ENCODE measurements around the gene DTNBP1. TPM values are rescaled to one million over a fixed set of nuclear protein-coding genes. Genes with fewer than 3 reads are reported as not detected.

Gene DTNBP1
- total RNA-seq, 1 experiment from 2014 or later, result 20.7 TPM

DNA sequence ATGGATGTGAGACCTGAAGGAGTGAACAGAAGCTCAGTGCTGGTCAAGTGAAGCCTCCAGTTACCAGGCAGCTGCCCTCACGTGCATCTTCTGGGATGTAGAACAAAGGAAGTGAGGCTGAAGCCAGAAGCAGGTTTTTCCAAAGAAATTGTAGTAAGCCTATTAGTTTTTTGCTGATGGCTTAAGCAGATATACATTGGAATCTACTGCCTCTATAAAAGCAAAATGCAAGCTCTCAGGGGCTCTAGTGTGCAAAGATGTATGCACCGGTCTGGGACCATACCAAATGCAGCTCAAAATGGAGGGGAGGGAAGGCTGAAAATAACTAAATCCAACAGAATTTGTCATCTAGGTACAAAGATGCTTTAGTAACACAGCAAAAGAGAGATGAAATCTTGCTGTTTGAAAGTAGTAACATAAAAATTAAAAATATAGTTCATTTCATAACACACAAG is 77.0 kb downstream of the DTNBP1 start:
- Mint-ChIP-seq H3K9me3 (ENCODE audit: unreplicated experiment) (no peaks in the 10 kb centered on the region), H3K36me3 (ENCODE audit: insufficient read depth, unreplicated experiment) (no peaks in the 10 kb centered on the region), H3K4me1 (ENCODE audit: low read depth, unreplicated experiment) (no peaks in the 10 kb centered on the region), H3K27ac (ENCODE audit: unreplicated experiment) (no peak overlapping the region), H3K27me3 (ENCODE audit: insufficient read depth, unreplicated experiment) (no peaks in the 10 kb centered on the region), H3K4me3 (ENCODE audit: unreplicated experiment) (no peak overlapping the region)
- ChIA-PET POLR2A (no interaction called here), CTCF (no interaction called here)
- DNase-seq, result no peak
- BruUV-seq (replicated peaks), result no TSS peak
- Histone ChIP-seq H3K36me3 (ENCODE audit: control insufficient read depth, insufficient read depth, low read length) (no peaks in the 10 kb centered on the region), H3K4me3 (ENCODE audit: low read depth, low read length) (no peak overlapping the region), H3K9me3 (no peaks in the 10 kb centered on the region), H3K4me1 (no peaks in the 10 kb centered on the region), H3K27me3 (replicated peaks; ENCODE audit: control insufficient read depth, insufficient read depth, low read length) (no peaks in the 10 kb centered on the region)
- TF ChIP-seq, protein P1, sequence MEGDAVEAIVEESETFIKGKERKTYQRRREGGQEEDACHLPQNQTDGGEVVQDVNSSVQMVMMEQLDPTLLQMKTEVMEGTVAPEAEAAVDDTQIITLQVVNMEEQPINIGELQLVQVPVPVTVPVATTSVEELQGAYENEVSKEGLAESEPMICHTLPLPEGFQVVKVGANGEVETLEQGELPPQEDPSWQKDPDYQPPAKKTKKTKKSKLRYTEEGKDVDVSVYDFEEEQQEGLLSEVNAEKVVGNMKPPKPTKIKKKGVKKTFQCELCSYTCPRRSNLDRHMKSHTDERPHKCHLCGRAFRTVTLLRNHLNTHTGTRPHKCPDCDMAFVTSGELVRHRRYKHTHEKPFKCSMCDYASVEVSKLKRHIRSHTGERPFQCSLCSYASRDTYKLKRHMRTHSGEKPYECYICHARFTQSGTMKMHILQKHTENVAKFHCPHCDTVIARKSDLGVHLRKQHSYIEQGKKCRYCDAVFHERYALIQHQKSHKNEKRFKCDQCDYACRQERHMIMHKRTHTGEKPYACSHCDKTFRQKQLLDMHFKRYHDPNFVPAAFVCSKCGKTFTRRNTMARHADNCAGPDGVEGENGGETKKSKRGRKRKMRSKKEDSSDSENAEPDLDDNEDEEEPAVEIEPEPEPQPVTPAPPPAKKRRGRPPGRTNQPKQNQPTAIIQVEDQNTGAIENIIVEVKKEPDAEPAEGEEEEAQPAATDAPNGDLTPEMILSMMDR (IDR thresholded peaks at IDR 0.05; ENCODE audit: insufficient read depth in 1 of 2, low read depth in 1 of 2, low read length in 1 of 2, severe bottlenecking in 1 of 2, unreplicated experiment in 1 of 2), result no peak
- intact Hi-C loops (cut with micrococcal nuclease; ENCODE audit: unreplicated experiment), result no loop called here

DNA sequence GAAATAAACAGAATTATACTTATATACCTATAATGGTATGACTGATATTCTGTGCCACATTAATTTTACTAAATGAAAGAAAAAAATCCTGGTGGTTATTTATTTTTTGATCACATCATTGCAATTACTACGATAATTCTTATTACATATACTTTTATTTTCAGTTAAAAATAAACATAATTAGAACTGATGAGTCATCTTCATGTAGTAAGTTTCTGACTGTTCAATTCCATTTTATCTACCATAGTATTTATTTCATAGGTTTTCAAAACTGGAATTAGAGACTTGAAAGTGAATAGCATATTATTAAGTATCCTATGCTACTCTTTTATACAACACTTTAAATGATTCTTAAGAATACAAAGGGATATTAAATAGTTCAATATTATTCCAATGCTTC is 80.3 kb downstream of the DTNBP1 start:
- Mint-ChIP-seq H3K27me3 (ENCODE audit: insufficient read depth, unreplicated experiment) (no peaks in the 10 kb centered on the region), H3K4me1 (ENCODE audit: low read depth, unreplicated experiment) (peaks cover 11% of the 10 kb centered on the region), H3K27ac (ENCODE audit: unreplicated experiment) (no peak overlapping the region), H3K36me3 (ENCODE audit: insufficient read depth, unreplicated experiment) (no peaks in the 10 kb centered on the region), H3K4me3 (ENCODE audit: unreplicated experiment) (no peak overlapping the region), H3K9me3 (ENCODE audit: unreplicated experiment) (no peaks in the 10 kb centered on the region)
- H3K27me3 ChIP-seq (replicated peaks; ENCODE audit: control insufficient read depth, insufficient read depth, low read length), result no peaks in the 10 kb centered on the region
- DNase-seq, result no peak
- no TSS peak for BruUV-seq (replicated peaks)
- H3K4me1 ChIP-seq, result no peaks in the 10 kb centered on the region
- ChIA-PET POLR2A (no interaction called here), CTCF (no interaction called here)
- TF ChIP-seq, protein P1 (IDR thresholded peaks at IDR 0.05; ENCODE audit: insufficient read depth in 1 of 2, low read depth in 1 of 2, low read length in 1 of 2, severe bottlenecking in 1 of 2, unreplicated experiment in 1 of 2), result no peak
- intact Hi-C loops (cut with micrococcal nuclease; ENCODE audit: unreplicated experiment), result no loop called here
- no peaks in the 10 kb centered on the region for H3K36me3 ChIP-seq (ENCODE audit: control insufficient read depth, insufficient read depth, low read length)
- no peaks in the 10 kb centered on the region for H3K9me3 ChIP-seq
- H3K4me3 ChIP-seq (ENCODE audit: low read depth, low read length), result no peak overlapping the region

DNA sequence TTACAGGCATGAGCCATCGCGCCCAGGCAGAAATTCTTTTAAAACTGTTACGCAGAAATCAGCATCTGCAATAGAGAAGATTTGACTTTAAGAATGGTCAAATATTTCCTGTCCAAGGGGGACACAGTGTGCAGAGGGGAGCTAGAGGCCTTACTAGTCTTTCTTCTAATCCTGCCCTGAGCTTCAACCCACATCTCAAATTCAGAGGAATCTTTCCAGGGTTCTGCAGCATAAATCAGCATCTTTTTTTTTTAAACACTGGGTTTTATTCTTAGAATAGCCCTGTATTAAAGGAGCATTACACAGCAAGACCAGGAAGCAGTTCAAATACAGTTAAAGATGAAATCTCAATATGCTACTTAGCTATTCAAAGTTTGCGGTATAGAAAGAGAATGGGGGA is 81.1 kb downstream of the DTNBP1 start:
- H3K4me1 ChIP-seq, result no peaks in the 10 kb centered on the region
- H3K9me3 ChIP-seq, result no peaks in the 10 kb centered on the region
- no peak for DNase-seq
- intact Hi-C loops (cut with micrococcal nuclease; ENCODE audit: unreplicated experiment), result no loop called here
- ChIA-PET POLR2A (no interaction called here), CTCF (no interaction called here)
- H3K27me3 Mint-ChIP-seq (ENCODE audit: insufficient read depth, unreplicated experiment), result no peaks in the 10 kb centered on the region
- BruUV-seq (replicated peaks), result no TSS peak
- peaks cover 18% of the 10 kb centered on the region for H3K4me1 Mint-ChIP-seq (ENCODE audit: low read depth, unreplicated experiment)
- H3K36me3 Mint-ChIP-seq (ENCODE audit: insufficient read depth, unreplicated experiment), result no peaks in the 10 kb centered on the region
- H3K36me3 ChIP-seq (ENCODE audit: control insufficient read depth, insufficient read depth, low read length), result no peaks in the 10 kb centered on the region
- no peak overlapping the region for H3K4me3 Mint-ChIP-seq (ENCODE audit: unreplicated experiment)
- H3K27me3 ChIP-seq (replicated peaks; ENCODE audit: control insufficient read depth, insufficient read depth, low read length), result no peaks in the 10 kb centered on the region
- no peaks in the 10 kb centered on the region for H3K9me3 Mint-ChIP-seq (ENCODE audit: unreplicated experiment)
- H3K4me3 ChIP-seq (ENCODE audit: low read depth, low read length), result no peak overlapping the region
- no peak overlapping the region for H3K27ac Mint-ChIP-seq (ENCODE audit: unreplicated experiment)
- TF ChIP-seq, protein P1 (IDR thresholded peaks at IDR 0.05; ENCODE audit: insufficient read depth in 1 of 2, low read depth in 1 of 2, low read length in 1 of 2, severe bottlenecking in 1 of 2, unreplicated experiment in 1 of 2), result no peak

Measured in Caco-2 (cell line).